Measurements from ENCODE around the gene ELOVL4.

The ELOVL4 gene

GRCh38 chr6:79869184-79869583 is 78.2 kb downstream of the ELOVL4 start:
- Histone ChIP-seq H3K4me3 (ENCODE audit: severe bottlenecking) (no peak overlapping the region), H3K4me1 (ENCODE audit: insufficient read depth, poor library complexity, severe bottlenecking) (peaks cover 28% of the 10 kb centered on the region), H3K27ac (ENCODE audit: poor library complexity, severe bottlenecking) (no peak overlapping the region), H3K27me3 (ENCODE audit: insufficient read depth, poor library complexity, severe bottlenecking) (no peaks in the 10 kb centered on the region), H3K36me3 (ENCODE audit: low read depth) (no peaks in the 10 kb centered on the region), H3K9me3 (ENCODE audit: severe bottlenecking) (no peaks in the 10 kb centered on the region)
- ATAC-seq (ENCODE audit: low read depth) (no peak), DNase-seq (ENCODE audit: low spot score) (no peak)
- no peak for TF ChIP-seq CTCF (IDR thresholded peaks at IDR 0.05; ENCODE audit: poor library complexity, severe bottlenecking)

GRCh38 chr6:79868098-79868722 is 79.1 kb downstream of the ELOVL4 start:
- Histone ChIP-seq H3K4me3 (ENCODE audit: severe bottlenecking) (no peak overlapping the region), H3K4me1 (ENCODE audit: insufficient read depth, poor library complexity, severe bottlenecking) (peaks cover 18% of the 10 kb centered on the region), H3K9me3 (ENCODE audit: severe bottlenecking) (no peaks in the 10 kb centered on the region), H3K27me3 (ENCODE audit: insufficient read depth, poor library complexity, severe bottlenecking) (no peaks in the 10 kb centered on the region), H3K36me3 (ENCODE audit: low read depth) (no peaks in the 10 kb centered on the region), H3K27ac (ENCODE audit: poor library complexity, severe bottlenecking) (no peak overlapping the region)
- peak; percentile 83 for TF ChIP-seq CTCF (IDR thresholded peaks at IDR 0.05; ENCODE audit: poor library complexity, severe bottlenecking)
- ATAC-seq (ENCODE audit: low read depth), result no peak
- no peak for DNase-seq (ENCODE audit: low spot score)
